Activated CD4-positive, alpha-beta T cell treated with anti-CD3 and anti-CD28 coated beads, Interleukin-2, amount 50 U/mL, for 16 hours (primary cell): Measurements from ENCODE around the gene RSPH10B2.
"Not testable (repeated sequence)": the region's sequence is repeated elsewhere in the genome, so short reads cannot be mapped to it uniquely, and the experiment has no call there.

ENCODE experiments used
- DNase-seq: peaks from one replicate; pipeline ENCODE4 v3.0.0-alpha.2; 2020

RSPH10B2 gene

DNA sequence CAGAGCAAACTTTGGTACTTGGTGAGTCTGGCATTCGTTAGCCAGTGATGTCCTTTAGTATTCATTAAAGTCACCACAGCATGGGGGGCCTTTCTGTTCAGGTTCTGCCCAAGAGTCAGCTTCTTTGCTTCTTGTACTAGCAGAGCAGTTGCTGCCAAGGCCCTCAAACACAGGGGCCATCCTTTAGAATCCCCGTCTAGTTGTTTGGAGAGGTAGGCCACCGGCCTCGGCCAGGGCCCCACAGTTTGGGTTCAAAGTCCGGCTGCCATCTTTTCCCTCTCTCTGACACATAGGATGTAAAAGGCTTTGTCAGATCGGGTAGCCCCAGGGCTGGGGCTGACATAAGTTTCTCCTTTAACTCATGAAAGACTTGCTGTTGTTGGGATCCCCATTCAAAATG, 89.8 kb downstream of the RSPH10B2 start:
- DNase-seq, result not testable (repeated sequence)

DNA sequence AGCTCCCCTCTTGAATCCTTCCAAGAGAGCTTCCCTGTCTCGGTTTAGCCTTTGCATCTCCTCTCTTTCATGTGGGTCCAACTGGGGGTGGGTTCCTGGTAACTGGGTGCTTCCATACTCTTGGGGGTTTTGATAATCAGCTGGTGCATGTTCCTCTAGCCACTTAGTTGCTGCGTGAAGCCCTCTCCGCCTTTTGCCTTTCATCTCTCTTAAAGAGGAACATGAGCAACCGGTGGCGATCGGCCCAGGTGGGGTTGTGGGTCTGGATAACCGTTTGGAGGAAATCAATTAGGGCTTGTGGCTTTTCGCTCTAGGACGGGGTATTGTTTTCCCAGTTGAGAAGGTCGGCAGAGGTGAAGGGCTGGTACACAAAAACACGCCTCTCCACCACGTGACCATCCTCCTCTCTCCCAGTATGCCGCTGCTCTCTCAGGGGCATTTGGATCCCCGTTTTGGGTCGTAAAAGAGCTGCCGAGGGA, 92.1 kb downstream of the RSPH10B2 start:
- DNase-seq, result not testable (repeated sequence)

DNA sequence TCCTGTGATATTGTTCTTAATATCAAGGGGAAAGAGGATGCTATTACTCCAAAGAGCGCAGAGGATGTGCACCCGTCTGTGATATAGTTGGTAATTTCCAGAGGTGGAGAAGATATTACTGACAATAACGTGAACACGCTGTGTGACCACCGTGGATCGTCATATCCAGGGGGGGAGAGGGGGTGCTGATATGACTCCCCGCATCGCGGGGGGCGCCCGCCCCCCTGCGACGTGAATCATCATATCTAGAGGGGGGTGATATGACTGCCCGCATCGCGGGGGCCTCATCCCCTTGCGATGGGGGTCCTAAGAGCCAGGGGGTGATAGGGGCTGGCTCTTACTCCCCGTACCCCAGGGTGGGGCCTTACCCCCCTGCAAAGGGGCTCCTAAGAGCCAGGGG, 93.8 kb downstream of the RSPH10B2 start:
- not testable (repeated sequence) for DNase-seq
